HCT116 (cell line): ENCODE data around the gene NAALADL2. TPM values are rescaled to one million over a fixed set of nuclear protein-coding genes. Genes with fewer than 3 reads are reported as not detected.

ENCODE experiments used
- ATAC-seq: fragments of 200-7000 bp; cut with Tn5 transposase; 2 replicates; pipeline ENCODE4 v1.9.1; 2020; ENCODE audit warnings: mild to moderate bottlenecking, moderate library complexity
- BruUV-seq: library from RNA; stranded (reverse); fragments of 400-500 nt; replicated peaks from 2 replicates; lab custom pipeline; 2021; lab: Mats Ljungman, UMichigan
- CTCF ChIA-PET: fragments of 300-600 bp; sonication (Branson Sonifier 250); formaldehyde crosslinking; loops from one replicate; lab custom pipeline; 2021; ENCODE audit warnings: antibody characterized with exemption; lab: Charles Lee
- POLR2A ChIA-PET: fragments of 300-600, 350-600 bp; sonication (Branson Sonifier 250); formaldehyde crosslinking; loops from one replicate; lab custom pipeline; 2021; ENCODE audit warnings: antibody characterized with exemption; lab: Charles Lee
- RAD21 ChIA-PET, 2 experiments: fragments of 300-600 bp; sonication (Branson Sonifier 250); formaldehyde crosslinking; loops; one replicate each; lab custom pipeline; 2023; ENCODE audit warnings: low total read pairs in 2 of 2; ENCODE audit not compliant: uncharacterized antibody in 2 of 2, unreplicated experiment in 2 of 2, low non-redundant PET in 1 of 2; lab: Charles Lee
- DNase-seq: peaks from one replicate; pipeline ENCODE4 v3.0.0-alpha.2; 2010; ENCODE audit warnings: low read depth, low spot score
- H2AFZ ChIP-seq: fragments of 200-600 bp; shearing (Covaris generic), sonication (generic); 2 replicates; pipeline ENCODE4 v1.6.1; 2017; ENCODE audit warnings: low read depth, mixed run types, mixed read lengths, antibody characterized with exemption, low read length; ENCODE audit not compliant: poor library complexity, severe bottlenecking
- H3K27ac ChIP-seq: 2 replicates; pipeline ENCODE4 v1.5.1; 2012; ENCODE audit warnings: low read depth, low read length
- H3K27me3 ChIP-seq: fragments of 200-600 bp; sonication (generic); 2 replicates; pipeline ENCODE4 v1.6.1; 2016; ENCODE audit warnings: mixed run types, low read length, mixed read lengths; ENCODE audit not compliant: insufficient read depth
- H3K36me3 ChIP-seq, 2 experiments: fragments of 200-500 bp in 1 of 2; fragments of 200-600 bp in 1 of 2; sonication (Bioruptor generic) in 1 of 2; sonication (generic) in 1 of 2; 2 replicates each; pipeline versions ENCODE4 v1.5.1 to v1.6.1; 2014 to 2016; ENCODE audit warnings: low read length in 2 of 2, inconsistent platforms in 1 of 2, mixed read lengths in 1 of 2, mixed run types in 1 of 2; ENCODE audit not compliant: insufficient read depth in 2 of 2, control insufficient read depth in 1 of 2
- H3K4me1 ChIP-seq, 2 experiments: fragments of 200-600 bp in 1 of 2; sonication (generic) in 1 of 2; 2 replicates each; pipeline versions ENCODE4 v1.5.1 to v1.6.1; 2012 to 2017; ENCODE audit warnings: low read length in 2 of 2, inconsistent platforms in 1 of 2, mild to moderate bottlenecking in 1 of 2, mixed read lengths in 1 of 2, mixed run types in 1 of 2, moderate library complexity in 1 of 2; ENCODE audit not compliant: insufficient read depth in 2 of 2, control insufficient read depth in 1 of 2
- H3K4me2 ChIP-seq: fragments of 200-600 bp; sonication (generic); 2 replicates; pipeline ENCODE4 v1.6.1; 2017; ENCODE audit warnings: mixed run types, low read length, mixed read lengths
- H3K4me3 ChIP-seq, 2 experiments: fragments of 200-600 bp in 1 of 2; sonication (generic) in 1 of 2; replicated peaks in 1 of 2; 2 replicates each; pipeline ENCODE4 v1.5.1; 2011 to 2016; ENCODE audit warnings: low read length in 2 of 2, control low read depth in 1 of 2, low read depth in 1 of 2, mild to moderate bottlenecking in 1 of 2, mixed read lengths in 1 of 2, mixed run types in 1 of 2
- H3K79me2 ChIP-seq: fragments of 200-600 bp; sonication (generic); 2 replicates; pipeline ENCODE4 v1.6.1; 2017; ENCODE audit warnings: mild to moderate bottlenecking, mixed run types, low read length, moderate library complexity, mixed read lengths; ENCODE audit not compliant: insufficient read depth
- H3K9ac ChIP-seq: fragments of 200-600 bp; sonication (generic); 2 replicates; pipeline ENCODE4 v1.6.1; 2016; ENCODE audit warnings: low read length, mixed read lengths
- H3K9me2 ChIP-seq: fragments of 200-600 bp; sonication (generic), shearing (Covaris generic); 2 replicates; pipeline ENCODE4 v1.6.1; 2017; ENCODE audit warnings: mixed run types, mild to moderate bottlenecking, moderate library complexity; ENCODE audit not compliant: insufficient read depth
- H3K9me3 ChIP-seq, 2 experiments: fragments of 200-500 bp in 1 of 2; fragments of 200-600 bp in 1 of 2; sonication (Bioruptor generic) in 1 of 2; sonication (generic) in 1 of 2; 2 replicates each; pipeline ENCODE4 v1.6.1; 2014 to 2017; ENCODE audit warnings: low read length in 2 of 2, mixed read lengths in 2 of 2, inconsistent platforms in 1 of 2, low read depth in 1 of 2, mild to moderate bottlenecking in 1 of 2, mixed run types in 1 of 2, moderate library complexity in 1 of 2; ENCODE audit not compliant: control insufficient read depth in 1 of 2, insufficient read depth in 1 of 2
- H4K20me1 ChIP-seq: fragments of 200-600 bp; sonication (generic), shearing (Covaris generic); 2 replicates; pipeline ENCODE4 v1.6.1; 2017; ENCODE audit warnings: mixed run types, mild to moderate bottlenecking, moderate library complexity; ENCODE audit not compliant: insufficient read depth
- CEBPB ChIP-seq: IDR thresholded peaks from 2 replicates; pipeline ENCODE4 v1.6.1; 2012; ENCODE audit warnings: low read depth
- ELF1 ChIP-seq: IDR thresholded peaks from 2 replicates; pipeline ENCODE4 v1.6.1; 2012; ENCODE audit warnings: low read depth, borderline replicate concordance
- JUND ChIP-seq: IDR thresholded peaks from 2 replicates; pipeline ENCODE4 v1.6.1; 2012
- POLR2AphosphoS5 ChIP-seq: IDR thresholded peaks from 2 replicates; pipeline ENCODE4 v1.6.1; 2011; ENCODE audit warnings: mild to moderate bottlenecking, low read depth, low read length, moderate library complexity
- RAD21 ChIP-seq: IDR thresholded peaks from 2 replicates; pipeline ENCODE4 v1.6.1; 2012; ENCODE audit warnings: low read depth, mild to moderate bottlenecking
- SIN3A ChIP-seq: IDR thresholded peaks from 2 replicates; pipeline ENCODE4 v1.6.1; 2012; ENCODE audit warnings: low read depth
- SRF ChIP-seq: IDR thresholded peaks from 2 replicates; pipeline ENCODE4 v1.6.1; 2012; ENCODE audit warnings: low read depth
- TCF7L2 ChIP-seq: IDR thresholded peaks from 2 replicates; pipeline ENCODE4 v1.7.0; 2011; ENCODE audit warnings: borderline replicate concordance, inconsistent platforms; ENCODE audit not compliant: insufficient read depth, insufficient read length; ENCODE audit errors: extremely low read depth
- intact Hi-C: fragments of 100-400 bp; cut with micrococcal nuclease; formaldehyde crosslinking; loops from 2 replicates; pipeline ENCODE4 v1.10.0; 2022
- total RNA-seq: library from RNA; stranded (reverse); gene quantifications from one replicate; pipeline ENCODE4 v1.2.1, GENCODE V29; 2021; ENCODE audit not compliant: unreplicated experiment
- TF ChIP-seq, protein P1 (sequence below): IDR thresholded peaks from 2 replicates; pipeline ENCODE4 v1.6.1; 2012; ENCODE audit warnings: low read depth
- TF ChIP-seq, protein P2 (sequence below): IDR thresholded peaks from 2 replicates; pipeline ENCODE4 v1.6.1; 2012
- TF ChIP-seq, protein P3 (sequence below): IDR thresholded peaks from 2 replicates; pipeline ENCODE4 v1.6.1; 2012

The NAALADL2 gene
- total RNA-seq, 1 experiment from 2014 or later = 2.9 TPM

DNA sequence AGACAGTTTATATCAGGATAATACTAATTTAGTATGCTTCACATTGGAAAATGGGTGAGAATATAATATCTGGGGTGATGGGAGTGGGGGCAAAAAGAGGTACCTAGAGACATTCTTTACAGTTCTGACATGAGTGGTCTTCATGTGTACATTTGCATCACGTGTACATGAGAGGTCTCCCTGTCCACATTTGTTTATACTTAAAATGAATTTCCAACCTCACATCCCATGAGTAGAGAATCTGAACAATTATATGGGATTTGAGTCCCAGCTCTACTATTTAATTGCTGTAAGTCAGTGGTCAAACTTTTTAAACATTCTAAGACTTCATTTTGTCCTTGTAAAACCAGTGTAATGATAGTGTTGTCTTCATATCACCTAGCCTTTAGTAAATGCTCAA lies 408.4 kb downstream of the NAALADL2 start:
- no peak overlapping the region for H3K27ac ChIP-seq
- POLR2A ChIA-PET = no interaction called here

DNA sequence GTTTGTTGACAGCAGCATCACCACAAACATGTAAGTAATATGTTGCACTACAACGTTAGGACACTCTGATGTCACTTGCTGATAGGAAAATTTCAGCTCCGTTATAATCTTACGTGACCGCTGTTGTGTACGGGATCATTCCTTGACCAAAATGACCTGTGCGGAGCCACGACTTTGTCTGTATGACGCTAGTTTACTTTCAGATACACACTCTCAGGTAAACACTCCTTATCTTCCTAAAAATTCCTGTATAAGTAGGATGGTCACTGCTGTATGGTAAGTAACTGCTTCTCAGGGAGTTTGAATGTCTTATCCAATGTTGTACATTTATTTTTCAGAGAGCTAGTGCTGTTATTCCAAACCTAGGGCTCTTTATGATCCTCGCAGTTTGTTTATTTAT lies 410.3 kb downstream of the NAALADL2 start:
- intact Hi-C loops = no loop called here
- no peak for TF ChIP-seq ELF1
- TF ChIP-seq CEBPB = no peak
- no peak for TF ChIP-seq POLR2AphosphoS5
- TF ChIP-seq, protein P1, sequence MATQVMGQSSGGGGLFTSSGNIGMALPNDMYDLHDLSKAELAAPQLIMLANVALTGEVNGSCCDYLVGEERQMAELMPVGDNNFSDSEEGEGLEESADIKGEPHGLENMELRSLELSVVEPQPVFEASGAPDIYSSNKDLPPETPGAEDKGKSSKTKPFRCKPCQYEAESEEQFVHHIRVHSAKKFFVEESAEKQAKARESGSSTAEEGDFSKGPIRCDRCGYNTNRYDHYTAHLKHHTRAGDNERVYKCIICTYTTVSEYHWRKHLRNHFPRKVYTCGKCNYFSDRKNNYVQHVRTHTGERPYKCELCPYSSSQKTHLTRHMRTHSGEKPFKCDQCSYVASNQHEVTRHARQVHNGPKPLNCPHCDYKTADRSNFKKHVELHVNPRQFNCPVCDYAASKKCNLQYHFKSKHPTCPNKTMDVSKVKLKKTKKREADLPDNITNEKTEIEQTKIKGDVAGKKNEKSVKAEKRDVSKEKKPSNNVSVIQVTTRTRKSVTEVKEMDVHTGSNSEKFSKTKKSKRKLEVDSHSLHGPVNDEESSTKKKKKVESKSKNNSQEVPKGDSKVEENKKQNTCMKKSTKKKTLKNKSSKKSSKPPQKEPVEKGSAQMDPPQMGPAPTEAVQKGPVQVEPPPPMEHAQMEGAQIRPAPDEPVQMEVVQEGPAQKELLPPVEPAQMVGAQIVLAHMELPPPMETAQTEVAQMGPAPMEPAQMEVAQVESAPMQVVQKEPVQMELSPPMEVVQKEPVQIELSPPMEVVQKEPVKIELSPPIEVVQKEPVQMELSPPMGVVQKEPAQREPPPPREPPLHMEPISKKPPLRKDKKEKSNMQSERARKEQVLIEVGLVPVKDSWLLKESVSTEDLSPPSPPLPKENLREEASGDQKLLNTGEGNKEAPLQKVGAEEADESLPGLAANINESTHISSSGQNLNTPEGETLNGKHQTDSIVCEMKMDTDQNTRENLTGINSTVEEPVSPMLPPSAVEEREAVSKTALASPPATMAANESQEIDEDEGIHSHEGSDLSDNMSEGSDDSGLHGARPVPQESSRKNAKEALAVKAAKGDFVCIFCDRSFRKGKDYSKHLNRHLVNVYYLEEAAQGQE = no peak
- no peak for TF ChIP-seq SIN3A
- TF ChIP-seq SRF = no peak
- TF ChIP-seq, protein P2, sequence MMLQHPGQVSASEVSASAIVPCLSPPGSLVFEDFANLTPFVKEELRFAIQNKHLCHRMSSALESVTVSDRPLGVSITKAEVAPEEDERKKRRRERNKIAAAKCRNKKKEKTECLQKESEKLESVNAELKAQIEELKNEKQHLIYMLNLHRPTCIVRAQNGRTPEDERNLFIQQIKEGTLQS = no peak
- no peak for TF ChIP-seq RAD21
- TF ChIP-seq TCF7L2 = no peak
- BruUV-seq = no TSS peak
- RAD21 ChIA-PET = no interaction called here
- no peak for DNase-seq
- Histone ChIP-seq H3K4me2 (no peak overlapping the region), H3K27ac (no peak overlapping the region), H3K9me2 (no peaks in the 10 kb centered on the region), H3K36me3 (no peaks in the 10 kb centered on the region), H3K4me3 (no peak overlapping the region), H3K27me3 (no peaks in the 10 kb centered on the region), H3K79me2 (no peaks in the 10 kb centered on the region), H3K9me3 (no peaks in the 10 kb centered on the region), H2AFZ (no peak overlapping the region), H4K20me1 (no peaks in the 10 kb centered on the region), H3K9ac (no peak overlapping the region), H3K4me1 (no peaks in the 10 kb centered on the region)
- ATAC-seq = no peak
- POLR2A ChIA-PET = no interaction called here
- CTCF ChIA-PET = no interaction called here

More for the DNA sequence above, 408.4 kb downstream of the NAALADL2 start:
- no peak for ATAC-seq
- no peaks in the 10 kb centered on the region for H3K27me3 ChIP-seq
- H3K36me3 ChIP-seq = no peaks in the 10 kb centered on the region
- no peak overlapping the region for H3K4me2 ChIP-seq
- ChIA-PET CTCF (no interaction called here), RAD21 (no interaction called here)
- no TSS peak for BruUV-seq
- no peak for DNase-seq
- TF ChIP-seq, protein P3, sequence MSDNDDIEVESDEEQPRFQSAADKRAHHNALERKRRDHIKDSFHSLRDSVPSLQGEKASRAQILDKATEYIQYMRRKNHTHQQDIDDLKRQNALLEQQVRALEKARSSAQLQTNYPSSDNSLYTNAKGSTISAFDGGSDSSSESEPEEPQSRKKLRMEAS = no peak
- no peak for TF ChIP-seq POLR2AphosphoS5
- TF ChIP-seq JUND = no peak
- TF ChIP-seq, protein P2 = no peak
- H3K9me2 ChIP-seq = no peaks in the 10 kb centered on the region
- H3K79me2 ChIP-seq = no peaks in the 10 kb centered on the region
- no peak overlapping the region for H3K4me3 ChIP-seq
- no peak overlapping the region for H2AFZ ChIP-seq
- no peaks in the 10 kb centered on the region for H3K4me1 ChIP-seq
- H3K9ac ChIP-seq = no peak overlapping the region
- H4K20me1 ChIP-seq = no peaks in the 10 kb centered on the region
- H3K9me3 ChIP-seq = no peaks in the 10 kb centered on the region
- intact Hi-C loops = no loop called here
